Kidney (tissue), 14 donors: ENCODE measurements around the gene GSG1. TPM values are rescaled to one million over a fixed set of nuclear protein-coding genes. Genes with fewer than 3 reads are reported as not detected.
A peak's percentile ranks its signal among the peaks of the same experiment; 100 is the strongest.

Experiments used
- DNase-seq, 5 donors: peaks; one replicate each; pipeline ENCODE4 v3.0.0-alpha.2; 2013 to 2020
- FAIRE-seq: peaks from 2 replicates; lab custom pipeline; 2012; peaks lifted over from hg19 to GRCh38; lab: Jason Lieb, UNC
- H3K27ac ChIP-seq, 2 donors: one replicate each; pipeline ENCODE4 v1.7.0; 2013; ENCODE audit warnings: low read depth in 2 of 2, low read length in 2 of 2, inconsistent platforms in 1 of 2
- H3K27me3 ChIP-seq: one replicate; pipeline ENCODE4 v1.7.1; 2013; ENCODE audit warnings: low read length, inconsistent platforms; ENCODE audit not compliant: control insufficient read depth, insufficient read depth
- H3K36me3 ChIP-seq, 3 donors: one replicate each; pipeline versions ENCODE4 v1.7.0 to v1.7.1; 2013; ENCODE audit warnings: low read length in 3 of 3, control low read depth in 1 of 3, inconsistent platforms in 1 of 3; ENCODE audit not compliant: insufficient read depth in 3 of 3, control insufficient read depth in 2 of 3
- H3K4me1 ChIP-seq, 3 donors: one replicate each; pipeline versions ENCODE4 v1.7.0 to v1.7.1; 2013; ENCODE audit warnings: low read length in 3 of 3, inconsistent platforms in 1 of 3, low read depth in 1 of 3; ENCODE audit not compliant: control insufficient read depth in 2 of 3, insufficient read depth in 2 of 3
- H3K4me3 ChIP-seq, 3 donors: one replicate each; pipeline versions ENCODE4 v1.7.0 to v1.8.1; 2013; ENCODE audit warnings: low read length in 3 of 3, control low read depth in 1 of 3, inconsistent platforms in 1 of 3
- H3K9ac ChIP-seq, 3 donors: one replicate each; pipeline versions ENCODE4 v1.7.0 to v1.7.1; 2013; ENCODE audit warnings: low read length in 3 of 3, control low read depth in 1 of 3, inconsistent platforms in 1 of 3
- H3K9me3 ChIP-seq, 3 donors: one replicate each; pipeline versions ENCODE4 v1.7.0 to v1.7.1; 2013; ENCODE audit warnings: low read length in 3 of 3, control low read depth in 1 of 3, inconsistent platforms in 1 of 3; ENCODE audit not compliant: control insufficient read depth in 2 of 3, insufficient read depth in 1 of 3
- intact Hi-C: fragments of 100-400 bp; cut with DNase I; formaldehyde crosslinking; loops from one replicate; pipeline ENCODE4 v1.11.1; 2022
- polyA plus RNA-seq: library from polyadenylated mRNA; stranded (reverse); fragments of 350-450 nt; fragmentation: Illumina TruSeq; extraction: RNeasy Lipid Tissue Mini Kit (QIAGEN cat#74804); gene quantifications from one replicate; pipeline ENCODE4 v1.2.3, GENCODE V29; 2014; ENCODE audit warnings: low read depth, low replicate concordance; ENCODE audit not compliant: insufficient read depth
- total RNA-seq: library from RNA; stranded (reverse); fragmentation: NEBNext Ultra II Directional; extraction: Animal tissue kit (Norgen Biotek cat#: 25700); gene quantifications from one replicate; pipeline ENCODE4 v1.2.1, GENCODE V29; 2021
- TF ChIP-seq, protein P1 (sequence below): IDR thresholded peaks from 3 replicates; pipeline ENCODE4 v1.5.1; 2012; ENCODE audit warnings: mild to moderate bottlenecking, moderate library complexity, borderline replicate concordance; ENCODE audit not compliant: insufficient read depth; ENCODE audit errors: extremely low read depth
- donor health status: control.
- donor health status: control.
- donor health status: control.
- donor health status: control.
- donor health status: control.
- donor health status: DM: yes; HTN: yes; CAD: no.
- donor health status: Normal renal cell carcinoma (clear cell type).

GSG1 gene
- total and polyA plus RNA-seq, 2 donors from 2014 or later, result 0.19 to 0.34 TPM

GRCh38 chr12:13147688-13148484, 44.4 kb upstream of the GSG1 start:
- no peak overlapping the region for H3K9ac ChIP-seq
- H3K9me3 ChIP-seq, result peaks cover 0 to 5% (median 0%) of the 10 kb centered on the region in 3 donors
- TF ChIP-seq, protein P1, sequence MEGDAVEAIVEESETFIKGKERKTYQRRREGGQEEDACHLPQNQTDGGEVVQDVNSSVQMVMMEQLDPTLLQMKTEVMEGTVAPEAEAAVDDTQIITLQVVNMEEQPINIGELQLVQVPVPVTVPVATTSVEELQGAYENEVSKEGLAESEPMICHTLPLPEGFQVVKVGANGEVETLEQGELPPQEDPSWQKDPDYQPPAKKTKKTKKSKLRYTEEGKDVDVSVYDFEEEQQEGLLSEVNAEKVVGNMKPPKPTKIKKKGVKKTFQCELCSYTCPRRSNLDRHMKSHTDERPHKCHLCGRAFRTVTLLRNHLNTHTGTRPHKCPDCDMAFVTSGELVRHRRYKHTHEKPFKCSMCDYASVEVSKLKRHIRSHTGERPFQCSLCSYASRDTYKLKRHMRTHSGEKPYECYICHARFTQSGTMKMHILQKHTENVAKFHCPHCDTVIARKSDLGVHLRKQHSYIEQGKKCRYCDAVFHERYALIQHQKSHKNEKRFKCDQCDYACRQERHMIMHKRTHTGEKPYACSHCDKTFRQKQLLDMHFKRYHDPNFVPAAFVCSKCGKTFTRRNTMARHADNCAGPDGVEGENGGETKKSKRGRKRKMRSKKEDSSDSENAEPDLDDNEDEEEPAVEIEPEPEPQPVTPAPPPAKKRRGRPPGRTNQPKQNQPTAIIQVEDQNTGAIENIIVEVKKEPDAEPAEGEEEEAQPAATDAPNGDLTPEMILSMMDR, result no peak
- H3K27ac ChIP-seq, result no peak overlapping the region
- H3K4me3 ChIP-seq, result no peak overlapping the region
- FAIRE-seq (no peak), DNase-seq (peak in 3 of 5 donors; percentile 63 to 84 (median 81))
- H3K36me3 ChIP-seq, result no peaks in the 10 kb centered on the region
- H3K4me1 ChIP-seq, result no peaks in the 10 kb centered on the region
- no peaks in the 10 kb centered on the region for H3K27me3 ChIP-seq
- intact Hi-C loops, result no loop called here

GRCh38 chr12:13146336-13146938, 43.0 kb upstream of the GSG1 start:
- TF ChIP-seq, protein P1, result no peak
- intact Hi-C loops, result no loop called here
- Histone ChIP-seq H3K4me3 (no peak overlapping the region), H3K4me1 (no peaks in the 10 kb centered on the region), H3K9ac (no peak overlapping the region), H3K27ac (peak overlapping the region in 1 of 2 donors; percentile 8), H3K36me3 (no peaks in the 10 kb centered on the region), H3K27me3 (no peaks in the 10 kb centered on the region), H3K9me3 (peaks cover 0 to 2% (median 0%) of the 10 kb centered on the region in 3 donors)
- FAIRE-seq (no peak), DNase-seq (no peak)

GRCh38 chr12:13144266-13144828, 40.9 kb upstream of the GSG1 start:
- no peak for FAIRE-seq
- Histone ChIP-seq H3K9me3 (peaks cover 0 to 2% (median 0%) of the 10 kb centered on the region in 3 donors), H3K9ac (no peak overlapping the region), H3K36me3 (no peaks in the 10 kb centered on the region), H3K27me3 (no peaks in the 10 kb centered on the region), H3K27ac (no peak overlapping the region), H3K4me1 (no peaks in the 10 kb centered on the region), H3K4me3 (no peak overlapping the region)
- TF ChIP-seq, protein P1, result no peak
- intact Hi-C loops, result no loop called here
- DNase-seq, result no peak
